B cell (primary cell): Measurements from ENCODE around the gene GLIS2. TPM values are rescaled to one million over a fixed set of nuclear protein-coding genes. Genes with fewer than 3 reads are reported as not detected.
A peak's percentile ranks its signal among the peaks of the same experiment; 100 is the strongest.

ENCODE experiments used
- ATAC-seq: fragments of 200-7000 bp; cut with Tn5 transposase; one replicate; pipeline ENCODE4 v1.10.0; 2021; ENCODE audit warnings: low read depth, mild to moderate bottlenecking, moderate number of reproducible peaks, moderate library complexity
- CTCF ChIA-PET: fragments of 350-600 bp; sonication (Branson Sonifier 250); formaldehyde crosslinking; loops from one replicate; lab custom pipeline; 2021; ENCODE audit warnings: antibody characterized with exemption, inconsistent platforms; lab: Charles Lee
- POLR2A ChIA-PET: fragments of 350-600 bp; sonication (Branson Sonifier 250); formaldehyde crosslinking; loops from one replicate; lab custom pipeline; 2021; ENCODE audit warnings: antibody characterized with exemption; lab: Charles Lee
- DNase-seq: peaks from one replicate; pipeline ENCODE4 v3.0.0; 2013
- H2AFZ ChIP-seq: 2 replicates; pipeline ENCODE4 v1.6.1; 2012; ENCODE audit warnings: mild to moderate bottlenecking, low read depth, low read length; ENCODE audit not compliant: insufficient read depth, poor library complexity, severe bottlenecking
- H3K27ac ChIP-seq, 2 donors: 1 replicate in 1 of 2; 2 replicates in 1 of 2; pipeline ENCODE4 v1.5.1; 2012 to 2013; ENCODE audit warnings: low read length in 2 of 2, mild to moderate bottlenecking in 2 of 2, moderate library complexity in 1 of 2
- H3K27me3 ChIP-seq, 4 experiments: fragments of 200-600 bp in 1 of 4; sonication (generic) in 1 of 4; replicated peaks in 1 of 4; 1 replicate in 2 of 4; 2 replicates in 2 of 4; pipeline versions ENCODE4 v1.6.1 to v1.7.0; 2013 to 2016; ENCODE audit warnings: low read length in 3 of 4, mild to moderate bottlenecking in 2 of 4, mixed read lengths in 1 of 4, moderate library complexity in 1 of 4; ENCODE audit not compliant: insufficient read depth in 4 of 4, control insufficient read depth in 3 of 4; ENCODE audit errors: control extremely low read depth in 1 of 4
- H3K36me3 ChIP-seq, 2 experiments: replicated peaks in 1 of 2; 1 replicate in 1 of 2; 2 replicates in 1 of 2; pipeline versions ENCODE4 v1.6.1 to v1.7.1; 2013; ENCODE audit warnings: low read length in 1 of 2; ENCODE audit not compliant: insufficient read depth in 2 of 2, control insufficient read depth in 1 of 2; ENCODE audit errors: control extremely low read depth in 1 of 2, extremely low read depth in 1 of 2
- H3K4me1 ChIP-seq, 2 donors: fragments of 200-600 bp in 1 of 2; sonication (generic) in 1 of 2; 1 replicate in 1 of 2; 2 replicates in 1 of 2; pipeline versions ENCODE4 v1.5.1 to v1.6.1; 2013 to 2017; ENCODE audit warnings: low read length in 2 of 2; ENCODE audit not compliant: control insufficient read depth in 2 of 2, insufficient read depth in 2 of 2
- H3K4me2 ChIP-seq: replicated peaks from 2 replicates; pipeline ENCODE3; 2012; ENCODE audit warnings: mild to moderate bottlenecking, low read depth, low read length; ENCODE audit not compliant: poor library complexity, severe bottlenecking
- H3K4me3 ChIP-seq, 5 experiments: fragments of 200-600 bp in 1 of 5; sonication (generic) in 1 of 5; 1 replicate in 3 of 5; 2 replicates in 2 of 5; pipeline versions ENCODE4 v1.5.1 to v1.7.0; 2011 to 2016; ENCODE audit warnings: low read length in 4 of 5, mild to moderate bottlenecking in 4 of 5, low read depth in 2 of 5, control low read depth in 1 of 5, moderate library complexity in 1 of 5; ENCODE audit not compliant: insufficient read depth in 1 of 5; ENCODE audit errors: control extremely low read depth in 1 of 5, extremely low read depth in 1 of 5
- H3K79me2 ChIP-seq: fragments of 200-600 bp; sonication (generic); one replicate; pipeline ENCODE4 v1.6.0; 2016; ENCODE audit warnings: low read length; ENCODE audit not compliant: control insufficient read depth, insufficient read depth
- H3K9ac ChIP-seq: fragments of 200-600 bp; sonication (generic); 2 replicates; pipeline ENCODE4 v1.6.1; 2017; ENCODE audit warnings: mild to moderate bottlenecking, low read length, moderate library complexity
- H3K9me3 ChIP-seq, 3 donors: one replicate each; pipeline versions ENCODE4 v1.6.1 to v1.7.1; 2013; ENCODE audit warnings: low read length in 2 of 3; ENCODE audit not compliant: control insufficient read depth in 2 of 3, insufficient read depth in 1 of 3; ENCODE audit errors: control extremely low read depth in 1 of 3
- H4K20me1 ChIP-seq: 2 replicates; pipeline ENCODE4 v1.6.0; 2012; ENCODE audit warnings: mild to moderate bottlenecking, low read length; ENCODE audit not compliant: insufficient read depth, control insufficient read depth, poor library complexity, severe bottlenecking
- H3K27ac Mint-ChIP-seq: one replicate; pipeline ENCODE4 v1.8.0; 2021; ENCODE audit warnings: mixed read lengths
- H3K27me3 Mint-ChIP-seq: one replicate; pipeline ENCODE4 v1.8.0; 2021; ENCODE audit warnings: mixed read lengths
- H3K4me1 Mint-ChIP-seq: one replicate; pipeline ENCODE4 v1.8.0; 2021; ENCODE audit warnings: mixed read lengths
- H3K4me3 Mint-ChIP-seq: one replicate; pipeline ENCODE4 v1.8.0; 2021; ENCODE audit warnings: mixed read lengths
- H3K9me3 Mint-ChIP-seq: one replicate; pipeline ENCODE4 v1.8.0; 2022; ENCODE audit warnings: mixed read lengths; ENCODE audit not compliant: insufficient read depth
- CTCF ChIP-seq: fragments of 200-600 bp; IDR thresholded peaks from one replicate; pipeline ENCODE4 v1.8.0; 2022; ENCODE audit warnings: antibody characterized with exemption, mild to moderate bottlenecking
- EZH2 ChIP-seq: IDR thresholded peaks from 2 replicates; pipeline ENCODE4 v1.6.1; 2012; ENCODE audit warnings: borderline replicate concordance, low read depth, mild to moderate bottlenecking, moderate library complexity, low read length; ENCODE audit not compliant: insufficient read depth, poor library complexity, severe bottlenecking
- WGBS: methylation state at CpG from one replicate; pipeline ENCODE4 v1.1.5; 2013; ENCODE audit warnings: missing lambda C conversion rate; ENCODE audit not compliant: insufficient coverage; 5-methylcytosine and 5-hydroxymethylcytosine counted together
- intact Hi-C: fragments of 100-400 bp; cut with micrococcal nuclease; formaldehyde crosslinking; loops from one replicate; pipeline ENCODE4 v1.10.0; 2022
- polyA plus RNA-seq: library from polyadenylated mRNA; depleted of rRNA; stranded (reverse); fragments of >200 nt; gene quantifications from 2 replicates; pipeline ENCODE4 v1.2.3, GENCODE V29; 2012
- total RNA-seq, 2 donors: library from RNA; stranded (reverse); fragments of 120-200 nt in 1 of 2; gene quantifications; 1 replicate in 1 of 2; 2 replicates in 1 of 2; pipeline versions ENCODE4 v1.2.3 to v1.2.4, GENCODE V29; 2013 to 2022

The GLIS2 gene
- total and polyA plus RNA-seq, 2 donors (not counting 1 experiment from before 2014, with no cell fraction given) = not detected

GRCh38 chr16:4272114-4272956 lies 43.5 kb upstream of the GLIS2 start:
- Histone ChIP-seq H2AFZ (peak overlapping the region; percentile 95), H3K27me3 (no peaks in the 10 kb centered on the region), H3K27ac (no peak overlapping the region), H3K79me2 (peaks cover 42% of the 10 kb centered on the region), H3K9me3 (no peaks in the 10 kb centered on the region), H3K4me3 (peak overlapping the region; percentile 52 to 99 (median 92)), H3K4me2 (peak overlapping the region; percentile 98), H3K4me1 (peaks cover 7 to 13% of the 10 kb centered on the region in 2 donors), H3K36me3 (no peaks in the 10 kb centered on the region), H3K9ac (peak overlapping the region; percentile 95), H4K20me1 (peaks cover 35% of the 10 kb centered on the region)
- TF ChIP-seq EZH2 (no peak), CTCF (peak; percentile 4)
- peak; percentile 26 for ATAC-seq
- Mint-ChIP-seq H3K4me1 (peaks cover 11% of the 10 kb centered on the region), H3K4me3 (peak overlapping the region; percentile 93), H3K27me3 (no peaks in the 10 kb centered on the region), H3K27ac (peak overlapping the region; percentile 92), H3K9me3 (no peaks in the 10 kb centered on the region)
- WGBS = 0% methylated on average over 35 of the region's 79 CpGs
- DNase-seq = peak; percentile 75
- POLR2A ChIA-PET = interaction anchor here (0.5 to 1.5 kb wide), 9 partner anchors 19 to 422 kb away, joined by 3 to 26 read pairs (median 4); partner anchors contain the start of gene UBALD1
- CTCF ChIA-PET = interaction anchor here (0.6 to 6.4 kb wide), 11 partner anchors 11 to 131 kb away, joined by 3 to 97 read pairs (median 5); no protein-coding TSS in a partner anchor
- intact Hi-C loops = loop anchor here (2.0 to 10.0 kb wide), 7 partner anchors 145 to 815 kb away; partner anchors contain the start of genes ADCY9, ANKS3, CORO7 and DNAAF8
